Right atrium auricular region (tissue), 2 donors: ENCODE measurements around the gene RGL3. TPM values are rescaled to one million over a fixed set of nuclear protein-coding genes. Genes with fewer than 3 reads are reported as not detected.
"Not testable (repeated sequence)": the region's sequence is repeated elsewhere in the genome, so short reads cannot be mapped to it uniquely, and the experiment has no call there.

ENCODE experiments used
- DNase-seq: peaks from one replicate; pipeline ENCODE4 v3.0.0-alpha.2; 2019; ENCODE audit warnings: low spot score
- H3K27ac ChIP-seq, 2 donors: fragments of 200-600 bp; sonication (generic); 1 replicate in 1 of 2; 2 replicates in 1 of 2; pipeline ENCODE4 v1.5.1; 2016 to 2019
- H3K27me3 ChIP-seq, 2 donors: fragments of 200-600 bp; sonication (generic); one replicate each; pipeline versions ENCODE4 v1.5.1 to v1.6.0; 2017 to 2019
- H3K36me3 ChIP-seq: fragments of 200-600 bp; sonication (generic); one replicate; pipeline ENCODE4 v1.5.1; 2016
- H3K4me1 ChIP-seq, 2 donors: fragments of 200-600 bp; sonication (generic); one replicate each; pipeline versions ENCODE4 v1.5.1 to v1.6.0; 2017 to 2019
- H3K4me3 ChIP-seq, 2 donors: fragments of 200-600 bp; sonication (generic); 1 replicate in 1 of 2; 2 replicates in 1 of 2; pipeline ENCODE4 v1.5.1; 2017 to 2019; ENCODE audit warnings: mild to moderate bottlenecking in 1 of 2, moderate library complexity in 1 of 2
- H3K9me3 ChIP-seq, 2 donors: fragments of 200-600 bp; sonication (generic); one replicate each; pipeline ENCODE4 v1.5.1; 2019
- total RNA-seq, 2 donors: library from RNA; depleted of rRNA; stranded (reverse); fragments of >200 nt; gene quantifications; one replicate each; pipeline ENCODE4 v1.1.0, GENCODE V29; 2016
- TF ChIP-seq, protein P1 (sequence below), 2 donors: fragments of 200-600 bp; sonication (generic); IDR thresholded peaks; one replicate each; pipeline ENCODE4 v1.5.1; 2019; ENCODE audit warnings: antibody characterized with exemption in 2 of 2

The RGL3 gene
- total RNA-seq, 2 donors from 2014 or later, result 7.4 to 8.4 TPM

DNA sequence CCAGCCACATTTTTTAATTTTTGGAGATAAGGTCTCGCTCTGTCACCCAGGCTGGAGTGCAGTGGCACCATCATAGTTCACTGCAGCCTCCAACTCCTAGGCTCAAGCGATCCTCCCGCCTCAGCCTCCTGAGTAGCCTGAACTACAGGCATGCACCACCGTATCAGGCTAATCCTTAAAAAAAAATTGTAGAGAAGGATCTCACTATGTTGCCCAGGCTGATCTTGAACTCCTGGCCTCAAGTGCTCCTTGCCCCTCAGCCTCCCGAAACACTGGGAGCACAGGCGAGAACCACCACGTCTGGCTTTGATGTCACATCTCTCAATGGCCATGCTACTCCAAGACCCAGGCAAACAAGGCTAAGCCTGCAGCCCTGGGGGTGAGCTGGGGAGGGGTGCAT, 37.5 kb upstream of the RGL3 start:
- peaks cover 0 to 6% of the 10 kb centered on the region in 2 donors for H3K4me1 ChIP-seq
- H3K9me3 ChIP-seq, result no peaks in the 10 kb centered on the region
- no peak overlapping the region for H3K27ac ChIP-seq
- TF ChIP-seq, protein P1, sequence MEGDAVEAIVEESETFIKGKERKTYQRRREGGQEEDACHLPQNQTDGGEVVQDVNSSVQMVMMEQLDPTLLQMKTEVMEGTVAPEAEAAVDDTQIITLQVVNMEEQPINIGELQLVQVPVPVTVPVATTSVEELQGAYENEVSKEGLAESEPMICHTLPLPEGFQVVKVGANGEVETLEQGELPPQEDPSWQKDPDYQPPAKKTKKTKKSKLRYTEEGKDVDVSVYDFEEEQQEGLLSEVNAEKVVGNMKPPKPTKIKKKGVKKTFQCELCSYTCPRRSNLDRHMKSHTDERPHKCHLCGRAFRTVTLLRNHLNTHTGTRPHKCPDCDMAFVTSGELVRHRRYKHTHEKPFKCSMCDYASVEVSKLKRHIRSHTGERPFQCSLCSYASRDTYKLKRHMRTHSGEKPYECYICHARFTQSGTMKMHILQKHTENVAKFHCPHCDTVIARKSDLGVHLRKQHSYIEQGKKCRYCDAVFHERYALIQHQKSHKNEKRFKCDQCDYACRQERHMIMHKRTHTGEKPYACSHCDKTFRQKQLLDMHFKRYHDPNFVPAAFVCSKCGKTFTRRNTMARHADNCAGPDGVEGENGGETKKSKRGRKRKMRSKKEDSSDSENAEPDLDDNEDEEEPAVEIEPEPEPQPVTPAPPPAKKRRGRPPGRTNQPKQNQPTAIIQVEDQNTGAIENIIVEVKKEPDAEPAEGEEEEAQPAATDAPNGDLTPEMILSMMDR (IDR thresholded peaks at IDR 0.05), result no peak
- H3K4me3 ChIP-seq, result no peak overlapping the region
- no peak for DNase-seq
- no peaks in the 10 kb centered on the region for H3K36me3 ChIP-seq
- no peaks in the 10 kb centered on the region for H3K27me3 ChIP-seq

DNA sequence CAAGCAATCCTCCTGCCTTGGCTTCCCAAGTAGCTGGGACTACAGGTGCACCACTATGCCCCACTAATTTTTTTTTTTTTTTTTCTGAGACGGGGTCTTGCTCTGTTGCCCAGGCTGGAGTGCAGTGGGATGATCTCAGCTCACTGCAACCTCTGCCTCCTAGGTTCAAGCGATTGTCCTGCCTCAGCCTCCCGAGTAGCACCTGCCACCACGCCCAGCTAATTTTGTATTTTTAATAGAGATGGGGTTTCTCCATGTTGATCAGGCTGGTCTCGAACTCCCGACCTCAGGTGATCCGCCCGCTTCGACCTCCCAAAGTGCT, 36.1 kb upstream of the RGL3 start:
- DNase-seq, H3K4me3 ChIP-seq, H3K27ac ChIP-seq, H3K9me3 ChIP-seq, H3K36me3 ChIP-seq, H3K27me3 ChIP-seq, H3K4me1 ChIP-seq: not testable (repeated sequence)

- Histone ChIP-seq H3K4me1 (peaks cover 0 to 8% of the 10 kb centered on the region in 2 donors), H3K4me3 (no peak overlapping the region), H3K36me3 (peaks cover 6% of the 10 kb centered on the region), H3K9me3 (no peaks in the 10 kb centered on the region), H3K27ac (no peak overlapping the region), H3K27me3 (no peaks in the 10 kb centered on the region)
- TF ChIP-seq, protein P1 (IDR thresholded peaks at IDR 0.05), result no peak
- DNase-seq, result no peak
Measured at GRCh38 chr19:11453468-11454341, 34.6 kb upstream of the RGL3 start.

- H3K9me3 ChIP-seq, result no peaks in the 10 kb centered on the region
- no peaks in the 10 kb centered on the region for H3K27me3 ChIP-seq
- peaks cover 15% of the 10 kb centered on the region for H3K36me3 ChIP-seq
- H3K27ac ChIP-seq, result no peak overlapping the region
- no peak overlapping the region for H3K4me3 ChIP-seq
- DNase-seq, result no peak
- peaks cover 0 to 8% of the 10 kb centered on the region in 2 donors for H3K4me1 ChIP-seq
- TF ChIP-seq, protein P1 (IDR thresholded peaks at IDR 0.05), result no peak
Measured at GRCh38 chr19:11452620-11453310, 33.7 kb upstream of the RGL3 start.

GRCh38 chr19:11451871-11452619, 32.9 kb upstream of the RGL3 start:
- H3K9me3 ChIP-seq, result no peaks in the 10 kb centered on the region
- H3K4me3 ChIP-seq, result no peak overlapping the region
- H3K4me1 ChIP-seq, result peaks cover 0 to 8% of the 10 kb centered on the region in 2 donors
- DNase-seq, result no peak
- TF ChIP-seq, protein P1 (IDR thresholded peaks at IDR 0.05), result no peak
- no peak overlapping the region for H3K27ac ChIP-seq
- H3K36me3 ChIP-seq, result peaks cover 23% of the 10 kb centered on the region
- H3K27me3 ChIP-seq, result no peaks in the 10 kb centered on the region
